ENCODE results near the gene XPO1. TPM values are rescaled to one million over a fixed set of nuclear protein-coding genes. Genes with fewer than 3 reads are reported as not detected.
A peak's percentile ranks its signal among the peaks of the same experiment; 100 is the strongest.
"Not testable (repeated sequence)": the region's sequence is repeated elsewhere in the genome, so short reads cannot be mapped to it uniquely, and the experiment has no call there.

The XPO1 gene
- total and polyA plus RNA-seq, 4 donors: 15.0 to 149 (median 41.3) TPM

DNA sequence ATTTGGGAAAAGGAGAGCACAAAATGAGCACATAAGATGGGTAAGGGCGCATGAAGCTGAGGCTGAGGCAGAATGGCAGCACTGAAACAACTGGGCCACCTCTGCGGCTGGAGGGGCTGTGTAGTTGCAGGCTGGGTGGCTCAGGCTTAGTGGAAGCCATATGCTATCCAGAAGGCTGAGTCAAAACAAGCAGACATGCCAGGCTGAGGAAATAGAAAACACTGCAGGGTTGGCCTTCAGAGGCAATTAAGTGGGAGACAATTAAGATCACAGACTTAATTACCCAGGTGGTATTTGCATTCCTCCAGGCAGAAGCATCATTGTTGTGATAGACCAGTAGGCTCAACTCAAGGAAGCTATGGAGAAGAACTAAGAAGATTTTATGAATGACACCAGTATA is 11.4 kb upstream of the XPO1 start:
- no peak overlapping the region for H3K9ac ChIP-seq (ENCODE audit: low read depth in 1 of 2, low read length in 2 of 2)
- no peak overlapping the region for H3K27ac ChIP-seq (ENCODE audit: low read depth in 1 of 2, low read length in 2 of 2)
- no peaks in the 10 kb centered on the region for H3K27me3 ChIP-seq (ENCODE audit: control insufficient read depth in 4 of 4, insufficient read depth in 4 of 4, low read length in 3 of 4)
- no peak for DNase-seq (ENCODE audit: low spot score)
- 95% methylated on average over 2 of the region's 2 CpGs for WGBS
- TF ChIP-seq TAF1 (conservative IDR thresholded peaks at IDR 0.05) (no peak), RAD21 (IDR thresholded peaks at IDR 0.05) (no peak), FOXA2 (IDR thresholded peaks at IDR 0.05) (no peak), HNF4G (IDR thresholded peaks at IDR 0.05) (no peak), SP1 (IDR thresholded peaks at IDR 0.05) (no peak), HNF4A (conservative IDR thresholded peaks at IDR 0.05) (no peak), JUND (IDR thresholded peaks at IDR 0.05) (no peak)
- TF ChIP-seq, protein P1, sequence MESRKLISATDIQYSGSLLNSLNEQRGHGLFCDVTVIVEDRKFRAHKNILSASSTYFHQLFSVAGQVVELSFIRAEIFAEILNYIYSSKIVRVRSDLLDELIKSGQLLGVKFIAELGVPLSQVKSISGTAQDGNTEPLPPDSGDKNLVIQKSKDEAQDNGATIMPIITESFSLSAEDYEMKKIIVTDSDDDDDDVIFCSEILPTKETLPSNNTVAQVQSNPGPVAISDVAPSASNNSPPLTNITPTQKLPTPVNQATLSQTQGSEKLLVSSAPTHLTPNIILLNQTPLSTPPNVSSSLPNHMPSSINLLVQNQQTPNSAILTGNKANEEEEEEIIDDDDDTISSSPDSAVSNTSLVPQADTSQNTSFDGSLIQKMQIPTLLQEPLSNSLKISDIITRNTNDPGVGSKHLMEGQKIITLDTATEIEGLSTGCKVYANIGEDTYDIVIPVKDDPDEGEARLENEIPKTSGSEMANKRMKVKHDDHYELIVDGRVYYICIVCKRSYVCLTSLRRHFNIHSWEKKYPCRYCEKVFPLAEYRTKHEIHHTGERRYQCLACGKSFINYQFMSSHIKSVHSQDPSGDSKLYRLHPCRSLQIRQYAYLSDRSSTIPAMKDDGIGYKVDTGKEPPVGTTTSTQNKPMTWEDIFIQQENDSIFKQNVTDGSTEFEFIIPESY (IDR thresholded peaks at IDR 0.05): no peak
- TF ChIP-seq, protein P2, sequence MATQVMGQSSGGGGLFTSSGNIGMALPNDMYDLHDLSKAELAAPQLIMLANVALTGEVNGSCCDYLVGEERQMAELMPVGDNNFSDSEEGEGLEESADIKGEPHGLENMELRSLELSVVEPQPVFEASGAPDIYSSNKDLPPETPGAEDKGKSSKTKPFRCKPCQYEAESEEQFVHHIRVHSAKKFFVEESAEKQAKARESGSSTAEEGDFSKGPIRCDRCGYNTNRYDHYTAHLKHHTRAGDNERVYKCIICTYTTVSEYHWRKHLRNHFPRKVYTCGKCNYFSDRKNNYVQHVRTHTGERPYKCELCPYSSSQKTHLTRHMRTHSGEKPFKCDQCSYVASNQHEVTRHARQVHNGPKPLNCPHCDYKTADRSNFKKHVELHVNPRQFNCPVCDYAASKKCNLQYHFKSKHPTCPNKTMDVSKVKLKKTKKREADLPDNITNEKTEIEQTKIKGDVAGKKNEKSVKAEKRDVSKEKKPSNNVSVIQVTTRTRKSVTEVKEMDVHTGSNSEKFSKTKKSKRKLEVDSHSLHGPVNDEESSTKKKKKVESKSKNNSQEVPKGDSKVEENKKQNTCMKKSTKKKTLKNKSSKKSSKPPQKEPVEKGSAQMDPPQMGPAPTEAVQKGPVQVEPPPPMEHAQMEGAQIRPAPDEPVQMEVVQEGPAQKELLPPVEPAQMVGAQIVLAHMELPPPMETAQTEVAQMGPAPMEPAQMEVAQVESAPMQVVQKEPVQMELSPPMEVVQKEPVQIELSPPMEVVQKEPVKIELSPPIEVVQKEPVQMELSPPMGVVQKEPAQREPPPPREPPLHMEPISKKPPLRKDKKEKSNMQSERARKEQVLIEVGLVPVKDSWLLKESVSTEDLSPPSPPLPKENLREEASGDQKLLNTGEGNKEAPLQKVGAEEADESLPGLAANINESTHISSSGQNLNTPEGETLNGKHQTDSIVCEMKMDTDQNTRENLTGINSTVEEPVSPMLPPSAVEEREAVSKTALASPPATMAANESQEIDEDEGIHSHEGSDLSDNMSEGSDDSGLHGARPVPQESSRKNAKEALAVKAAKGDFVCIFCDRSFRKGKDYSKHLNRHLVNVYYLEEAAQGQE (IDR thresholded peaks at IDR 0.05): no peak
- TF ChIP-seq, protein P3, sequence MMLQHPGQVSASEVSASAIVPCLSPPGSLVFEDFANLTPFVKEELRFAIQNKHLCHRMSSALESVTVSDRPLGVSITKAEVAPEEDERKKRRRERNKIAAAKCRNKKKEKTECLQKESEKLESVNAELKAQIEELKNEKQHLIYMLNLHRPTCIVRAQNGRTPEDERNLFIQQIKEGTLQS (IDR thresholded peaks at IDR 0.05): no peak
- TF ChIP-seq, protein P4, sequence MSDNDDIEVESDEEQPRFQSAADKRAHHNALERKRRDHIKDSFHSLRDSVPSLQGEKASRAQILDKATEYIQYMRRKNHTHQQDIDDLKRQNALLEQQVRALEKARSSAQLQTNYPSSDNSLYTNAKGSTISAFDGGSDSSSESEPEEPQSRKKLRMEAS (IDR thresholded peaks at IDR 0.05): no peak
- H3K4me3 ChIP-seq (ENCODE audit: low read depth in 1 of 3, low read length in 3 of 3): no peak overlapping the region
- H3K9me3 ChIP-seq (ENCODE audit: control insufficient read depth in 4 of 4, low read length in 3 of 4): no peaks in the 10 kb centered on the region
- H3K36me3 ChIP-seq (ENCODE audit: control insufficient read depth in 4 of 4, insufficient read depth in 3 of 4, low read depth in 1 of 4, low read length in 3 of 4): no peaks in the 10 kb centered on the region
- H3K4me1 ChIP-seq (ENCODE audit: control insufficient read depth in 4 of 4, insufficient read depth in 4 of 4, low read length in 3 of 4): no peaks in the 10 kb centered on the region

DNA sequence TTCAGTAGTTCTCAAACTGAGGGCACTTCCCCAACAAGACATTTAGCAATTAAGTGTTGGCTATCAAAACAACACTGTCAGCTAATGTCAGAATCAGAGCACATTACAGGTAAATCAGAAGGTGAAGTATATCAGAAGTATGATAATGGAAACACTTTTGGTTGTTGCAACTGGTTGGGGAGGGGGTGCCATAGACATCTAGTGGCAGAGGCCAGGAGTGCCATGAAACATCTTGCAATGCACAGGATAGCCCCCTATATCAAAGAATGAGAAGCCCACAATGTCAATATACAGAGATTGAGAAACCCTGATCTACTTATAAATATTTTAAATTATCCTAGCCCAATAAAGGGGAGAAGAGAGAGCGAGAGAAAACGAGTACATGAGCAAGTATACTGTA is 4.9 kb upstream of the XPO1 start:
- Histone ChIP-seq H3K36me3 (ENCODE audit: control insufficient read depth in 4 of 4, insufficient read depth in 3 of 4, low read depth in 1 of 4, low read length in 3 of 4) (no peaks in the 10 kb centered on the region), H3K27me3 (ENCODE audit: control insufficient read depth in 4 of 4, insufficient read depth in 4 of 4, low read length in 3 of 4) (no peaks in the 10 kb centered on the region), H3K4me3 (ENCODE audit: low read depth in 1 of 3, low read length in 3 of 3) (no peak overlapping the region), H3K4me1 (ENCODE audit: control insufficient read depth in 4 of 4, insufficient read depth in 4 of 4, low read length in 3 of 4) (peaks cover 2 to 6% (median 4%) of the 10 kb centered on the region in 4 donors), H3K27ac (ENCODE audit: low read depth in 1 of 2, low read length in 2 of 2) (no peak overlapping the region), H3K9ac (ENCODE audit: low read depth in 1 of 2, low read length in 2 of 2) (no peak overlapping the region), H3K9me3 (ENCODE audit: control insufficient read depth in 4 of 4, low read length in 3 of 4) (no peaks in the 10 kb centered on the region)
- WGBS: 87% methylated on average over 2 of the region's 2 CpGs
- TF ChIP-seq TAF1 (conservative IDR thresholded peaks at IDR 0.05) (no peak), FOXA1 (IDR thresholded peaks at IDR 0.05) (no peak)
- TF ChIP-seq, protein P4 (IDR thresholded peaks at IDR 0.05): no peak
- TF ChIP-seq, protein P2 (IDR thresholded peaks at IDR 0.05): no peak
- no peak for DNase-seq (ENCODE audit: low spot score)

DNA sequence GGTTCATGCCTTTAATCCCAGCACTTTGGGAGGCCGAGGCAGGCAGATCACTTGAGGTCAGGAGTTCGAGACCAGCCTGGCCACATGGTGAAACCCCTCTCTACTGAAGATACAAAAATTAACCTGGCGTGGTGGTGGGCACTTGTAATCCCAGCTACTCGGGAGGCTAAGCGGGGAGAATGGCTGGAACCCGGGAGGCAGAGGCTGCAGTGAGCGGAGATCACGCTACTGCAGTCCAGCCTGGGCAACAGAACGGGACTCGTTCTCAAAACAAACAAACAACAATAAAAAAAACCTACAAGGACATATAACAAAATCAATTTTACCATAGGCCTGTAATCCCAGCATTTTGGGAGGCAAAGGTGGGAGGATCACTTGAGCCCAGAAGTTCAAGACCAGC is 2.0 kb upstream of the XPO1 start:
- peak; percentile 10 for DNase-seq (ENCODE audit: low spot score)
- peaks cover 2 to 17% (median 6%) of the 10 kb centered on the region in 4 donors for H3K4me1 ChIP-seq (ENCODE audit: control insufficient read depth in 4 of 4, insufficient read depth in 4 of 4, low read length in 3 of 4)
- H3K36me3 ChIP-seq (ENCODE audit: control insufficient read depth in 4 of 4, insufficient read depth in 3 of 4, low read depth in 1 of 4, low read length in 3 of 4); H3K27ac ChIP-seq (ENCODE audit: low read depth in 1 of 2, low read length in 2 of 2); H3K27me3 ChIP-seq (ENCODE audit: control insufficient read depth in 4 of 4, insufficient read depth in 4 of 4, low read length in 3 of 4); H3K4me3 ChIP-seq (ENCODE audit: low read depth in 1 of 3, low read length in 3 of 3); H3K9ac ChIP-seq (ENCODE audit: low read depth in 1 of 2, low read length in 2 of 2); H3K9me3 ChIP-seq (ENCODE audit: control insufficient read depth in 4 of 4, low read length in 3 of 4): not testable (repeated sequence)
- WGBS: 97% methylated on average over 10 of the region's 10 CpGs
